Endothelial cell of umbilical vein (primary cell): ENCODE measurements around the gene PAPPA2. TPM values are rescaled to one million over a fixed set of nuclear protein-coding genes. Genes with fewer than 3 reads are reported as not detected.

ENCODE experiments used
- BruUV-seq: library from RNA; stranded (reverse); fragments of 400-500 nt; replicated peaks from 2 replicates; lab custom pipeline; 2021; lab: Mats Ljungman, UMichigan
- CTCF ChIA-PET: fragments of 300-600, 350-600 bp; sonication (Branson Sonifier 250); formaldehyde crosslinking; loops from one replicate; lab custom pipeline; 2021; ENCODE audit warnings: antibody characterized with exemption, inconsistent platforms; lab: Charles Lee
- POLR2A ChIA-PET: fragments of 300-600, 350-600 bp; sonication (Branson Sonifier 250); formaldehyde crosslinking; loops from one replicate; lab custom pipeline; 2021; ENCODE audit warnings: antibody characterized with exemption, inconsistent platforms; lab: Charles Lee
- DNase-seq: peaks from one replicate; pipeline ENCODE4 v3.0.0-alpha.2; 2011; ENCODE audit warnings: low read depth, low spot score
- FAIRE-seq: peaks from 2 replicates; lab custom pipeline; 2011; peaks lifted over from hg19 to GRCh38; lab: Jason Lieb, UNC
- H2AFZ ChIP-seq: 2 replicates; pipeline ENCODE4 v1.6.0; 2012; ENCODE audit warnings: low read depth, low read length, control low read depth, inconsistent platforms
- H3K27ac ChIP-seq: 2 replicates; pipeline ENCODE4 v1.5.1; 2011; ENCODE audit warnings: low read depth, mild to moderate bottlenecking, control low read depth, low read length, moderate library complexity; ENCODE audit not compliant: insufficient read depth
- H3K27me3 ChIP-seq, 2 experiments: 2 replicates each; pipeline versions ENCODE4 v1.6.0 to v1.6.1; 2011; ENCODE audit warnings: low read length in 2 of 2, mixed read lengths in 1 of 2; ENCODE audit not compliant: control insufficient read depth in 2 of 2, insufficient read depth in 2 of 2
- H3K36me3 ChIP-seq, 2 experiments: 2 replicates in 1 of 2; 3 replicates in 1 of 2; pipeline ENCODE4 v1.5.1; 2011; ENCODE audit warnings: low read length in 2 of 2, mild to moderate bottlenecking in 1 of 2, moderate library complexity in 1 of 2; ENCODE audit not compliant: control insufficient read depth in 2 of 2, insufficient read depth in 2 of 2; ENCODE audit errors: extremely low read depth in 1 of 2
- H3K4me1 ChIP-seq: 3 replicates; pipeline ENCODE4 v1.5.1; 2011; ENCODE audit warnings: mild to moderate bottlenecking, low read length; ENCODE audit not compliant: control insufficient read depth, insufficient read depth; ENCODE audit errors: extremely low read depth
- H3K4me2 ChIP-seq: 2 replicates; pipeline ENCODE4 v1.6.1; 2011; ENCODE audit warnings: low read length, control low read depth, mixed read lengths; ENCODE audit not compliant: insufficient read depth
- H3K4me3 ChIP-seq, 3 experiments: fragments of 200-600 bp in 1 of 3; sonication (generic), shearing (Covaris generic) in 1 of 3; replicated peaks in 1 of 3; 2 replicates each; pipeline ENCODE4 v1.5.1; 2011 to 2016; ENCODE audit warnings: control low read depth in 3 of 3, low read length in 3 of 3, mild to moderate bottlenecking in 2 of 3, inconsistent platforms in 1 of 3, low read depth in 1 of 3, moderate library complexity in 1 of 3; ENCODE audit not compliant: insufficient read depth in 1 of 3
- H3K79me2 ChIP-seq: 2 replicates; pipeline ENCODE4 v1.6.0; 2012; ENCODE audit warnings: low read length, inconsistent platforms; ENCODE audit not compliant: control insufficient read depth, insufficient read depth
- H3K9ac ChIP-seq: replicated peaks from 2 replicates; pipeline ENCODE3; 2011; ENCODE audit warnings: low read length, control low read depth; ENCODE audit not compliant: insufficient read depth; ENCODE audit errors: extremely low read depth
- H3K9me1 ChIP-seq: replicated peaks from 3 replicates; pipeline ENCODE4 v1.6.0; 2011; ENCODE audit warnings: mild to moderate bottlenecking, low read length; ENCODE audit not compliant: control insufficient read depth, insufficient read depth; ENCODE audit errors: extremely low read depth
- H3K9me3 ChIP-seq: replicated peaks from 2 replicates; pipeline ENCODE4 v1.5.1; 2012; ENCODE audit warnings: low read length, inconsistent platforms; ENCODE audit not compliant: control insufficient read depth, insufficient read depth
- H4K20me1 ChIP-seq: replicated peaks from 2 replicates; pipeline ENCODE3; 2011; ENCODE audit warnings: mild to moderate bottlenecking, low read length; ENCODE audit not compliant: control insufficient read depth, insufficient read depth; ENCODE audit errors: extremely low read depth
- CTCF ChIP-seq, 2 donors: IDR thresholded peaks; 1 replicate in 1 of 2; 2 replicates in 1 of 2; pipeline ENCODE4 v1.5.1; 2011; ENCODE audit warnings: low read length in 2 of 2, mild to moderate bottlenecking in 2 of 2, moderate library complexity in 2 of 2, control low read depth in 1 of 2, inconsistent platforms in 1 of 2, low read depth in 1 of 2; ENCODE audit not compliant: insufficient read depth in 1 of 2; ENCODE audit errors: extremely low read depth in 1 of 2
- EZH2 ChIP-seq: IDR thresholded peaks from 2 replicates; pipeline ENCODE4 v1.6.1; 2012; ENCODE audit warnings: borderline replicate concordance, low read depth, mild to moderate bottlenecking, moderate library complexity, low read length, inconsistent platforms; ENCODE audit not compliant: severe bottlenecking
- FOS ChIP-seq: IDR thresholded peaks from 2 replicates; pipeline ENCODE4 v1.6.1; 2011; ENCODE audit warnings: mild to moderate bottlenecking, low read length, moderate library complexity, borderline replicate concordance; ENCODE audit not compliant: insufficient read depth
- MYC ChIP-seq: IDR thresholded peaks from one replicate; pipeline ENCODE4 v1.6.1; 2011; ENCODE audit warnings: mild to moderate bottlenecking, low read depth, low read length
- POLR2A ChIP-seq: IDR thresholded peaks from 2 replicates; pipeline ENCODE4 v1.6.1; 2012; ENCODE audit warnings: low read depth, mild to moderate bottlenecking, control low read depth, low read length
- POLR2AphosphoS5 ChIP-seq: IDR thresholded peaks from 2 replicates; pipeline ENCODE4 v1.6.1; 2012; ENCODE audit warnings: low read depth, mild to moderate bottlenecking, control low read depth, low read length, moderate library complexity; ENCODE audit not compliant: insufficient read depth
- dilution Hi-C: fragments of 300-500 bp; cut with MboI; formaldehyde crosslinking; loops from one replicate; pipeline ENCODE4 v1.15.0; 2019; ENCODE audit warnings: low sequenced_read_pairs; ENCODE audit not compliant: extremely low pct_ligation_motif_present
- intact Hi-C: fragments of 100-400 bp; cut with micrococcal nuclease; formaldehyde crosslinking; loops from one replicate; pipeline ENCODE4 v1.10.0; 2022
- polyA plus RNA-seq, 4 experiments: library from polyadenylated mRNA; depleted of rRNA in 3 of 4; stranded (reverse) in 3 of 4; unstranded in 1 of 4; fragments of >200 nt; gene quantifications; 2 replicates each; pipeline versions ENCODE4 v1.2.1 to v1.2.3, GENCODE V29; 2011 to 2012; ENCODE audit warnings: missing spikeins in 1 of 4
- total RNA-seq: library from RNA; stranded (reverse); gene quantifications from 2 replicates; pipeline ENCODE4 v1.2.3, GENCODE V29; 2021
- TF ChIP-seq, protein P1 (sequence below): IDR thresholded peaks from 2 replicates; pipeline ENCODE4 v1.6.1; 2011; ENCODE audit not compliant: insufficient read depth, insufficient read length

Gene PAPPA2
- total and polyA plus RNA-seq, 2 donors (not counting 3 experiments of a cell fraction or from before 2014, with no cell fraction given), result not detected

GRCh38 chr1:176803042-176803441 is 340.1 kb downstream of the PAPPA2 start:
- Histone ChIP-seq H3K4me1 (no peaks in the 10 kb centered on the region), H3K27ac (no peak overlapping the region), H3K4me3 (no peak overlapping the region), H3K9me1 (no peaks in the 10 kb centered on the region), H3K36me3 (no peaks in the 10 kb centered on the region), H3K27me3 (no peaks in the 10 kb centered on the region), H3K4me2 (no peak overlapping the region), H3K9ac (no peak overlapping the region), H4K20me1 (no peaks in the 10 kb centered on the region), H3K79me2 (no peaks in the 10 kb centered on the region), H2AFZ (no peak overlapping the region), H3K9me3 (no peaks in the 10 kb centered on the region)
- DNase-seq (no peak), FAIRE-seq (no peak)
- ChIA-PET POLR2A (no interaction called here), CTCF (no interaction called here)
- intact Hi-C loops, result no loop called here
- dilution Hi-C loops, result no loop called here
- TF ChIP-seq POLR2A, result no peak
- TF ChIP-seq POLR2AphosphoS5, result no peak
- TF ChIP-seq FOS, result no peak
- TF ChIP-seq EZH2, result no peak
- TF ChIP-seq MYC, result no peak
- TF ChIP-seq, protein P1, sequence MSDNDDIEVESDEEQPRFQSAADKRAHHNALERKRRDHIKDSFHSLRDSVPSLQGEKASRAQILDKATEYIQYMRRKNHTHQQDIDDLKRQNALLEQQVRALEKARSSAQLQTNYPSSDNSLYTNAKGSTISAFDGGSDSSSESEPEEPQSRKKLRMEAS, result no peak
- no peak for TF ChIP-seq CTCF (IDR thresholded peaks at IDR 0.05; ENCODE audit: extremely low read depth in 1 of 2, insufficient read depth in 1 of 2, low read depth in 1 of 2, low read length in 2 of 2)
- BruUV-seq, result no TSS peak
